Measurements from ENCODE around the gene COPZ1.
A peak's percentile ranks its signal among the peaks of the same experiment; 100 is the strongest.

Gene COPZ1

GRCh38 chr12:54296393-54297099 lies 28.4 kb upstream of the COPZ1 start:
- H3K9ac ChIP-seq (ENCODE audit: low read depth, low read length, poor library complexity, severe bottlenecking), result peak overlapping the region; percentile 53
- H3K79me2 ChIP-seq (ENCODE audit: insufficient read depth, low read length), result peaks cover 95% of the 10 kb centered on the region
- peak overlapping the region; percentile 19 for H3K4me3 ChIP-seq (ENCODE audit: low read length, poor library complexity, severe bottlenecking)
- no peaks in the 10 kb centered on the region for H3K9me2 ChIP-seq (replicated peaks; ENCODE audit: low read depth, low read length)
- H3K9me3 ChIP-seq (ENCODE audit: insufficient read depth, low read depth, low read length), result no peaks in the 10 kb centered on the region
- H3K4me1 ChIP-seq (ENCODE audit: insufficient read depth, low read length, poor library complexity, severe bottlenecking), result peaks cover 56% of the 10 kb centered on the region
- no peaks in the 10 kb centered on the region; the same call in 1 of the 2 replicates for H3F3A ChIP-seq (ENCODE audit: low read depth)
- no peak for TF ChIP-seq CTCF (conservative IDR thresholded peaks at IDR 0.05; ENCODE audit: low read length)
- TF ChIP-seq EZH2phosphoT487 (IDR thresholded peaks at IDR 0.05; ENCODE audit: borderline replicate concordance), result no peak
- H4K20me1 ChIP-seq (ENCODE audit: insufficient read depth, low read length, poor library complexity, severe bottlenecking), result peaks cover 20% of the 10 kb centered on the region
- no peak overlapping the region for H2AFZ ChIP-seq (ENCODE audit: low read length)
- peak overlapping the region; percentile 52 for H3K4me2 ChIP-seq (ENCODE audit: low read depth, low read length, poor library complexity, severe bottlenecking)
- H3K27me3 ChIP-seq (ENCODE audit: insufficient read depth, low read length, poor library complexity, severe bottlenecking), result peaks cover 5% of the 10 kb centered on the region
- H3K36me3 ChIP-seq (ENCODE audit: insufficient read depth, low read length), result peaks cover 18% of the 10 kb centered on the region; the same call in 1 of the 2 replicates

GRCh38 chr12:54298904-54299303 lies 26.0 kb upstream of the COPZ1 start:
- Histone ChIP-seq H3K9me3 (ENCODE audit: insufficient read depth, low read depth, low read length) (no peaks in the 10 kb centered on the region), H3K36me3 (ENCODE audit: insufficient read depth, low read length) (no peaks in the 10 kb centered on the region), H3K4me3 (ENCODE audit: low read length, poor library complexity, severe bottlenecking) (peak overlapping the region; percentile 95), H3F3A (ENCODE audit: low read depth) (peaks cover 7% of the 10 kb centered on the region; the same call in 1 of the 2 replicates), H4K20me1 (ENCODE audit: insufficient read depth, low read length, poor library complexity, severe bottlenecking) (peaks cover 8% of the 10 kb centered on the region), H3K4me1 (ENCODE audit: insufficient read depth, low read length, poor library complexity, severe bottlenecking) (peaks cover 79% of the 10 kb centered on the region), H3K9ac (ENCODE audit: low read depth, low read length, poor library complexity, severe bottlenecking) (peak overlapping the region; percentile 99), H3K27me3 (ENCODE audit: insufficient read depth, low read length, poor library complexity, severe bottlenecking) (peaks cover 5% of the 10 kb centered on the region), H3K9me2 (replicated peaks; ENCODE audit: low read depth, low read length) (no peaks in the 10 kb centered on the region), H3K4me2 (ENCODE audit: low read depth, low read length, poor library complexity, severe bottlenecking) (peak overlapping the region; percentile 98), H3K79me2 (ENCODE audit: insufficient read depth, low read length) (peaks cover 84% of the 10 kb centered on the region), H2AFZ (ENCODE audit: low read length) (no peak overlapping the region)
- TF ChIP-seq CTCF (conservative IDR thresholded peaks at IDR 0.05; ENCODE audit: low read length) (no peak; the same call in 1 of the 2 replicates), EZH2phosphoT487 (IDR thresholded peaks at IDR 0.05; ENCODE audit: borderline replicate concordance) (no peak)

- Histone ChIP-seq H3K36me3 (ENCODE audit: insufficient read depth, low read length) (no peaks in the 10 kb centered on the region), H3K9ac (ENCODE audit: low read depth, low read length, poor library complexity, severe bottlenecking) (peak overlapping the region; percentile 99), H3K79me2 (ENCODE audit: insufficient read depth, low read length) (peaks cover 76% of the 10 kb centered on the region), H2AFZ (ENCODE audit: low read length) (no peak overlapping the region), H3K4me3 (ENCODE audit: low read length, poor library complexity, severe bottlenecking) (peak overlapping the region; percentile 95), H3K27me3 (ENCODE audit: insufficient read depth, low read length, poor library complexity, severe bottlenecking) (peaks cover 5% of the 10 kb centered on the region), H3F3A (ENCODE audit: low read depth) (peaks cover 9% of the 10 kb centered on the region; the same call in 1 of the 2 replicates), H3K4me1 (ENCODE audit: insufficient read depth, low read length, poor library complexity, severe bottlenecking) (peaks cover 75% of the 10 kb centered on the region), H4K20me1 (ENCODE audit: insufficient read depth, low read length, poor library complexity, severe bottlenecking) (peaks cover 3% of the 10 kb centered on the region), H3K9me2 (replicated peaks; ENCODE audit: low read depth, low read length) (no peaks in the 10 kb centered on the region), H3K9me3 (ENCODE audit: insufficient read depth, low read depth, low read length) (no peaks in the 10 kb centered on the region), H3K4me2 (ENCODE audit: low read depth, low read length, poor library complexity, severe bottlenecking) (peak overlapping the region; percentile 98)
- no peak for TF ChIP-seq EZH2phosphoT487 (IDR thresholded peaks at IDR 0.05; ENCODE audit: borderline replicate concordance)
- TF ChIP-seq CTCF (conservative IDR thresholded peaks at IDR 0.05; ENCODE audit: low read length), result no peak
These were observed 25.3 kb upstream of the COPZ1 start for GRCh38 chr12:54299515-54300224.

All from Loucy (cell line).